ENCODE measurements around the gene UNC5A. TPM values are rescaled to one million over a fixed set of nuclear protein-coding genes. Genes with fewer than 3 reads are reported as not detected.

UNC5A gene
- total RNA-seq, 2 experiments from 2014 or later = not detected

GRCh38 chr5:176836811-176837706 lies 26.7 kb downstream of the UNC5A start:
- Histone ChIP-seq H3K4me1 (ENCODE audit: insufficient read depth, low read length) (no peaks in the 10 kb centered on the region), H3K36me3 (ENCODE audit: insufficient read depth, low read length) (no peaks in the 10 kb centered on the region), H3K4me3 (ENCODE audit: low read length) (no peak overlapping the region), H3K27me3 (ENCODE audit: control insufficient read depth in 1 of 2, insufficient read depth in 2 of 2, low read length in 2 of 2) (peaks cover 20 to 27% of the 10 kb centered on the region in 2 experiments), H3K9me3 (ENCODE audit: control insufficient read depth in 1 of 2, insufficient read depth in 1 of 2, low read length in 2 of 2) (peaks cover 0 to 33% of the 10 kb centered on the region in 2 experiments), H3K27ac (ENCODE audit: low read depth in 1 of 2, low read length in 2 of 2) (no peak overlapping the region)
- no peak for ATAC-seq (ENCODE audit: poor library complexity)
- no peak for TF ChIP-seq CTCF (IDR thresholded peaks at IDR 0.05)
- Mint-ChIP-seq H3K9me3 (no peaks in the 10 kb centered on the region), H3K4me3 (no peak overlapping the region), H3K36me3 (ENCODE audit: low read depth) (no peaks in the 10 kb centered on the region), H3K27ac (no peak overlapping the region), H3K4me1 (ENCODE audit: low read depth) (no peaks in the 10 kb centered on the region), H3K27me3 (peaks cover 53% of the 10 kb centered on the region)
- no peak for DNase-seq
- ChIA-PET POLR2A (no interaction called here), CTCF (no interaction called here)
- intact Hi-C loops (cut with DNase I, micrococcal nuclease) = no loop called here

DNA sequence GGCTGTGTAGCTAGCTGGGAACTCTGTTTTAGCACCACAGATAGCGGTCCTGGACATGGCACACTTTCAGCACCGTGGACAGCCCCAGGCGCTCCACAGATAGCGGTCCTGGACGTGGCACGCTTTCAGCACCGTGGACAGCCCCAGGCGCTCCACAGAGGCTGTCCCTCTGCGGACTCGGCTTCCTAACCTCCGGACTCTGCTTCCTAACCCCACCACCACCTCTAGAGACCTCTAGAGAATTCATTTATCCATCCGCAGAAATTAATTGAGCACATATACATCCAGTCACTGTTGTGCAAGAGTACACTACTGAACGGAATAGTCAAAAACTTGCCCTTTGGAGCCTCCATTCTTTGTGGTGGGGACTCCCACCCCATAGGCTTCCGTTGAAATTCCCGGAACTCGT lies 27.4 kb downstream of the UNC5A start:
- Histone ChIP-seq H3K27ac (ENCODE audit: low read depth in 1 of 2, low read length in 2 of 2) (no peak overlapping the region), H3K4me3 (ENCODE audit: low read length) (no peak overlapping the region), H3K4me1 (ENCODE audit: insufficient read depth, low read length) (no peaks in the 10 kb centered on the region), H3K27me3 (ENCODE audit: control insufficient read depth in 1 of 2, insufficient read depth in 2 of 2, low read length in 2 of 2) (peaks cover 20 to 27% of the 10 kb centered on the region in 2 experiments), H3K9me3 (ENCODE audit: control insufficient read depth in 1 of 2, insufficient read depth in 1 of 2, low read length in 2 of 2) (peaks cover 0 to 33% of the 10 kb centered on the region in 2 experiments), H3K36me3 (ENCODE audit: insufficient read depth, low read length) (no peaks in the 10 kb centered on the region)
- intact Hi-C loops (cut with DNase I, micrococcal nuclease) = no loop called here
- ATAC-seq (ENCODE audit: poor library complexity) (peak; percentile 90), DNase-seq (peak; percentile 39 to 83 (median 64))
- ChIA-PET CTCF (no interaction called here), POLR2A (no interaction called here)
- no peaks in the 10 kb centered on the region for H3K36me3 Mint-ChIP-seq (ENCODE audit: low read depth)
- no peak for TF ChIP-seq CTCF (IDR thresholded peaks at IDR 0.05)
- no peak overlapping the region for H3K27ac Mint-ChIP-seq
- H3K27me3 Mint-ChIP-seq = peaks cover 53% of the 10 kb centered on the region
- no peaks in the 10 kb centered on the region for H3K9me3 Mint-ChIP-seq
- H3K4me3 Mint-ChIP-seq = no peak overlapping the region
- no peaks in the 10 kb centered on the region for H3K4me1 Mint-ChIP-seq (ENCODE audit: low read depth)

GRCh38 chr5:176843673-176844072 lies 33.3 kb downstream of the UNC5A start:
- Histone ChIP-seq H3K27ac (ENCODE audit: low read depth in 1 of 2, low read length in 2 of 2) (no peak overlapping the region), H3K9me3 (ENCODE audit: control insufficient read depth in 1 of 2, insufficient read depth in 1 of 2, low read length in 2 of 2) (peaks cover 0 to 14% of the 10 kb centered on the region in 2 experiments), H3K27me3 (ENCODE audit: control insufficient read depth in 1 of 2, insufficient read depth in 2 of 2, low read length in 2 of 2) (peaks cover 13 to 34% of the 10 kb centered on the region in 2 experiments), H3K4me1 (ENCODE audit: insufficient read depth, low read length) (no peaks in the 10 kb centered on the region), H3K36me3 (ENCODE audit: insufficient read depth, low read length) (no peaks in the 10 kb centered on the region), H3K4me3 (ENCODE audit: low read length) (no peak overlapping the region)
- intact Hi-C loops (cut with DNase I, micrococcal nuclease) = no loop called here
- no peak for DNase-seq
- H3K4me1 Mint-ChIP-seq (ENCODE audit: low read depth) = no peaks in the 10 kb centered on the region
- TF ChIP-seq CTCF (IDR thresholded peaks at IDR 0.05) = no peak
- H3K36me3 Mint-ChIP-seq (ENCODE audit: low read depth) = no peaks in the 10 kb centered on the region
- no peaks in the 10 kb centered on the region for H3K9me3 Mint-ChIP-seq
- no peak for ATAC-seq (ENCODE audit: poor library complexity)
- peaks cover 50% of the 10 kb centered on the region for H3K27me3 Mint-ChIP-seq
- ChIA-PET CTCF (no interaction called here), POLR2A (no interaction called here)
- no peak overlapping the region for H3K4me3 Mint-ChIP-seq
- H3K27ac Mint-ChIP-seq = no peak overlapping the region

Measured in CD4-positive, alpha-beta T cell (primary cell).